Endothelial cell of umbilical vein (primary cell): ENCODE data around the gene TMPRSS13. TPM values are rescaled to one million over a fixed set of nuclear protein-coding genes. Genes with fewer than 3 reads are reported as not detected.

ENCODE experiments used
- BruUV-seq: library from RNA; stranded (reverse); fragments of 400-500 nt; replicated peaks from 2 replicates; lab custom pipeline; 2021; lab: Mats Ljungman, UMichigan
- CTCF ChIA-PET: fragments of 300-600, 350-600 bp; sonication (Branson Sonifier 250); formaldehyde crosslinking; loops from one replicate; lab custom pipeline; 2021; ENCODE audit warnings: antibody characterized with exemption, inconsistent platforms; lab: Charles Lee
- POLR2A ChIA-PET: fragments of 300-600, 350-600 bp; sonication (Branson Sonifier 250); formaldehyde crosslinking; loops from one replicate; lab custom pipeline; 2021; ENCODE audit warnings: antibody characterized with exemption, inconsistent platforms; lab: Charles Lee
- DNase-seq: peaks from one replicate; pipeline ENCODE4 v3.0.0-alpha.2; 2011; ENCODE audit warnings: low read depth, low spot score
- FAIRE-seq: peaks from 2 replicates; lab custom pipeline; 2011; peaks lifted over from hg19 to GRCh38; lab: Jason Lieb, UNC
- H2AFZ ChIP-seq: 2 replicates; pipeline ENCODE4 v1.6.0; 2012; ENCODE audit warnings: low read depth, low read length, control low read depth, inconsistent platforms
- H3K27ac ChIP-seq: 2 replicates; pipeline ENCODE4 v1.5.1; 2011; ENCODE audit warnings: low read depth, mild to moderate bottlenecking, control low read depth, low read length, moderate library complexity; ENCODE audit not compliant: insufficient read depth
- H3K27me3 ChIP-seq, 2 experiments: 2 replicates each; pipeline versions ENCODE4 v1.6.0 to v1.6.1; 2011; ENCODE audit warnings: low read length in 2 of 2, mixed read lengths in 1 of 2; ENCODE audit not compliant: control insufficient read depth in 2 of 2, insufficient read depth in 2 of 2
- H3K36me3 ChIP-seq, 2 experiments: 2 replicates in 1 of 2; 3 replicates in 1 of 2; pipeline ENCODE4 v1.5.1; 2011; ENCODE audit warnings: low read length in 2 of 2, mild to moderate bottlenecking in 1 of 2, moderate library complexity in 1 of 2; ENCODE audit not compliant: control insufficient read depth in 2 of 2, insufficient read depth in 2 of 2; ENCODE audit errors: extremely low read depth in 1 of 2
- H3K4me1 ChIP-seq: 3 replicates; pipeline ENCODE4 v1.5.1; 2011; ENCODE audit warnings: mild to moderate bottlenecking, low read length; ENCODE audit not compliant: control insufficient read depth, insufficient read depth; ENCODE audit errors: extremely low read depth
- H3K4me2 ChIP-seq: 2 replicates; pipeline ENCODE4 v1.6.1; 2011; ENCODE audit warnings: low read length, control low read depth, mixed read lengths; ENCODE audit not compliant: insufficient read depth
- H3K4me3 ChIP-seq, 3 experiments: fragments of 200-600 bp in 1 of 3; sonication (generic), shearing (Covaris generic) in 1 of 3; replicated peaks in 1 of 3; 2 replicates each; pipeline ENCODE4 v1.5.1; 2011 to 2016; ENCODE audit warnings: control low read depth in 3 of 3, low read length in 3 of 3, mild to moderate bottlenecking in 2 of 3, inconsistent platforms in 1 of 3, low read depth in 1 of 3, moderate library complexity in 1 of 3; ENCODE audit not compliant: insufficient read depth in 1 of 3
- H3K79me2 ChIP-seq: 2 replicates; pipeline ENCODE4 v1.6.0; 2012; ENCODE audit warnings: low read length, inconsistent platforms; ENCODE audit not compliant: control insufficient read depth, insufficient read depth
- H3K9ac ChIP-seq: replicated peaks from 2 replicates; pipeline ENCODE3; 2011; ENCODE audit warnings: low read length, control low read depth; ENCODE audit not compliant: insufficient read depth; ENCODE audit errors: extremely low read depth
- H3K9me1 ChIP-seq: replicated peaks from 3 replicates; pipeline ENCODE4 v1.6.0; 2011; ENCODE audit warnings: mild to moderate bottlenecking, low read length; ENCODE audit not compliant: control insufficient read depth, insufficient read depth; ENCODE audit errors: extremely low read depth
- H3K9me3 ChIP-seq: replicated peaks from 2 replicates; pipeline ENCODE4 v1.5.1; 2012; ENCODE audit warnings: low read length, inconsistent platforms; ENCODE audit not compliant: control insufficient read depth, insufficient read depth
- H4K20me1 ChIP-seq: replicated peaks from 2 replicates; pipeline ENCODE3; 2011; ENCODE audit warnings: mild to moderate bottlenecking, low read length; ENCODE audit not compliant: control insufficient read depth, insufficient read depth; ENCODE audit errors: extremely low read depth
- EZH2 ChIP-seq: IDR thresholded peaks from 2 replicates; pipeline ENCODE4 v1.6.1; 2012; ENCODE audit warnings: borderline replicate concordance, low read depth, mild to moderate bottlenecking, moderate library complexity, low read length, inconsistent platforms; ENCODE audit not compliant: severe bottlenecking
- GATA2 ChIP-seq: IDR thresholded peaks from 2 replicates; pipeline ENCODE4 v1.7.0; 2011; ENCODE audit warnings: low read depth, mild to moderate bottlenecking, moderate library complexity, mixed read lengths, low read length; ENCODE audit not compliant: insufficient read length, insufficient read depth
- JUN ChIP-seq: IDR thresholded peaks from 2 replicates; pipeline ENCODE4 v1.6.1; 2011; ENCODE audit warnings: borderline replicate concordance, low read depth; ENCODE audit not compliant: insufficient read length, insufficient read depth
- MYC ChIP-seq: IDR thresholded peaks from one replicate; pipeline ENCODE4 v1.6.1; 2011; ENCODE audit warnings: mild to moderate bottlenecking, low read depth, low read length
- POLR2A ChIP-seq: IDR thresholded peaks from 2 replicates; pipeline ENCODE4 v1.6.1; 2012; ENCODE audit warnings: low read depth, mild to moderate bottlenecking, control low read depth, low read length
- POLR2AphosphoS5 ChIP-seq: IDR thresholded peaks from 2 replicates; pipeline ENCODE4 v1.6.1; 2012; ENCODE audit warnings: low read depth, mild to moderate bottlenecking, control low read depth, low read length, moderate library complexity; ENCODE audit not compliant: insufficient read depth
- dilution Hi-C: fragments of 300-500 bp; cut with MboI; formaldehyde crosslinking; loops from one replicate; pipeline ENCODE4 v1.15.0; 2019; ENCODE audit warnings: low sequenced_read_pairs; ENCODE audit not compliant: extremely low pct_ligation_motif_present
- intact Hi-C: fragments of 100-400 bp; cut with micrococcal nuclease; formaldehyde crosslinking; loops from one replicate; pipeline ENCODE4 v1.10.0; 2022
- polyA plus RNA-seq, 4 experiments: library from polyadenylated mRNA; depleted of rRNA in 3 of 4; stranded (reverse) in 3 of 4; unstranded in 1 of 4; fragments of >200 nt; gene quantifications; 2 replicates each; pipeline versions ENCODE4 v1.2.1 to v1.2.3, GENCODE V29; 2011 to 2012; ENCODE audit warnings: missing spikeins in 1 of 4
- total RNA-seq: library from RNA; stranded (reverse); gene quantifications from 2 replicates; pipeline ENCODE4 v1.2.3, GENCODE V29; 2021
- TF ChIP-seq, protein P1 (sequence below), 2 donors: IDR thresholded peaks; 1 replicate in 1 of 2; 2 replicates in 1 of 2; pipeline ENCODE4 v1.5.1; 2011; ENCODE audit warnings: low read length in 2 of 2, mild to moderate bottlenecking in 2 of 2, moderate library complexity in 2 of 2, control low read depth in 1 of 2, inconsistent platforms in 1 of 2, low read depth in 1 of 2; ENCODE audit not compliant: insufficient read depth in 1 of 2; ENCODE audit errors: extremely low read depth in 1 of 2
- TF ChIP-seq, protein P2 (sequence below): IDR thresholded peaks from 2 replicates; pipeline ENCODE4 v1.6.1; 2011; ENCODE audit not compliant: insufficient read depth, insufficient read length

TMPRSS13 gene
- total and polyA plus RNA-seq, 2 donors (not counting 3 experiments of a cell fraction or from before 2014, with no cell fraction given) = 0.22 to 0.46 TPM

DNA sequence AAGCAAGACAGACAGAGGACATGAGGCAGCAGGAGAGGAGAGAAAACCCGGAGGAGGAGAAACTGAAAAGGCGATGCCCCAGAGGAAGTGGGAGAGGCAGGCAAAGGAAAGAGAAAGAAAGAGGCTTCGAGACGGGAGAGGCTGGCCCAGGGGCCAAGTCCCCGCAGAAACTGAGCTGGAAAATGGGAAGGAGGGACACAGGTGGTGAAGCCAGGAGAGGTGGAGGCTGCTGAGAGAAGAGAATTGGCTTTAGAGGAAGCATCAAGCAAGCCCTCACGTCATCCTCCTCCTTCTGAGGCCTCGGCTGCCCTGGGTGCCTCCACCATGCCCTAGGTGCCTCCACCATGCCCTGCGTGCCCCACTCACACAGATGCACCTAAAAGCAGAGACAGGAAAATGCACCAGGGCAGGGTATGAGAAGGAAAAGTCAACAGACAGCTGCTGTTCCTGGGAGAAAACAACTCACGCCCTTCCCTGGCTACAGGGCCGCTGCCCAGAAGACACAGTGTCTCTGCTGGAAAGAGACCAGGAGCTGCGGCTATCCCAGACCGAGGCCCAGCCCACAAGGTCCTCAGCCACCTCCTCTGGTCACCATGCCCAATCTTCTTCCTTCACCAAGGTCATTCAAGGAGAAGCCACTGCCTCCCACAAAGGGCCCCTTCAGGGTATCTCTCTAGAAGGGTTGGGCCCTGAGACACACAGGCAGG lies 67.0 kb downstream of the TMPRSS13 start:
- no peaks in the 10 kb centered on the region for H3K9me1 ChIP-seq
- H3K9me3 ChIP-seq = no peaks in the 10 kb centered on the region
- intact Hi-C loops (no loop called here), dilution Hi-C loops (no loop called here)
- TF ChIP-seq GATA2 = no peak
- TF ChIP-seq, protein P1, sequence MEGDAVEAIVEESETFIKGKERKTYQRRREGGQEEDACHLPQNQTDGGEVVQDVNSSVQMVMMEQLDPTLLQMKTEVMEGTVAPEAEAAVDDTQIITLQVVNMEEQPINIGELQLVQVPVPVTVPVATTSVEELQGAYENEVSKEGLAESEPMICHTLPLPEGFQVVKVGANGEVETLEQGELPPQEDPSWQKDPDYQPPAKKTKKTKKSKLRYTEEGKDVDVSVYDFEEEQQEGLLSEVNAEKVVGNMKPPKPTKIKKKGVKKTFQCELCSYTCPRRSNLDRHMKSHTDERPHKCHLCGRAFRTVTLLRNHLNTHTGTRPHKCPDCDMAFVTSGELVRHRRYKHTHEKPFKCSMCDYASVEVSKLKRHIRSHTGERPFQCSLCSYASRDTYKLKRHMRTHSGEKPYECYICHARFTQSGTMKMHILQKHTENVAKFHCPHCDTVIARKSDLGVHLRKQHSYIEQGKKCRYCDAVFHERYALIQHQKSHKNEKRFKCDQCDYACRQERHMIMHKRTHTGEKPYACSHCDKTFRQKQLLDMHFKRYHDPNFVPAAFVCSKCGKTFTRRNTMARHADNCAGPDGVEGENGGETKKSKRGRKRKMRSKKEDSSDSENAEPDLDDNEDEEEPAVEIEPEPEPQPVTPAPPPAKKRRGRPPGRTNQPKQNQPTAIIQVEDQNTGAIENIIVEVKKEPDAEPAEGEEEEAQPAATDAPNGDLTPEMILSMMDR (IDR thresholded peaks at IDR 0.05; ENCODE audit: extremely low read depth in 1 of 2, insufficient read depth in 1 of 2, low read depth in 1 of 2, low read length in 2 of 2) = no peak
- TF ChIP-seq, protein P2, sequence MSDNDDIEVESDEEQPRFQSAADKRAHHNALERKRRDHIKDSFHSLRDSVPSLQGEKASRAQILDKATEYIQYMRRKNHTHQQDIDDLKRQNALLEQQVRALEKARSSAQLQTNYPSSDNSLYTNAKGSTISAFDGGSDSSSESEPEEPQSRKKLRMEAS = no peak
- TF ChIP-seq EZH2 = no peak
- TF ChIP-seq JUN = no peak
- no peak for TF ChIP-seq POLR2AphosphoS5
- TF ChIP-seq POLR2A = no peak
- TF ChIP-seq MYC = no peak
- no TSS peak for BruUV-seq
- H3K4me3 ChIP-seq = no peak overlapping the region
- DNase-seq (no peak), FAIRE-seq (no peak)
- H3K27me3 ChIP-seq = no peaks in the 10 kb centered on the region
- H3K79me2 ChIP-seq = no peaks in the 10 kb centered on the region
- H3K4me2 ChIP-seq = no peak overlapping the region
- CTCF ChIA-PET = interaction anchor here (1.0 to 1.8 kb wide), 3 partner anchors 18 to 85 kb away, joined by 3 to 10 read pairs (median 4); no protein-coding TSS in a partner anchor
- H3K27ac ChIP-seq = no peak overlapping the region
- POLR2A ChIA-PET = no interaction called here
- peak overlapping the region; percentile 42 for H2AFZ ChIP-seq
- H3K4me1 ChIP-seq = peaks cover 6% of the 10 kb centered on the region
- no peaks in the 10 kb centered on the region for H4K20me1 ChIP-seq
- no peaks in the 10 kb centered on the region for H3K36me3 ChIP-seq
- H3K9ac ChIP-seq = no peak overlapping the region
